GM21825 (cell line): Measurements from ENCODE around the gene WWOX.

ENCODE experiments used
- ATAC-seq: cut with Tn5 transposase; IDR thresholded peaks from one replicate; pipeline ENCODE4 v1.9.1; 2021; ENCODE audit warnings: mild to moderate bottlenecking, moderate library complexity; ENCODE audit not compliant: unreplicated experiment

Gene WWOX

DNA sequence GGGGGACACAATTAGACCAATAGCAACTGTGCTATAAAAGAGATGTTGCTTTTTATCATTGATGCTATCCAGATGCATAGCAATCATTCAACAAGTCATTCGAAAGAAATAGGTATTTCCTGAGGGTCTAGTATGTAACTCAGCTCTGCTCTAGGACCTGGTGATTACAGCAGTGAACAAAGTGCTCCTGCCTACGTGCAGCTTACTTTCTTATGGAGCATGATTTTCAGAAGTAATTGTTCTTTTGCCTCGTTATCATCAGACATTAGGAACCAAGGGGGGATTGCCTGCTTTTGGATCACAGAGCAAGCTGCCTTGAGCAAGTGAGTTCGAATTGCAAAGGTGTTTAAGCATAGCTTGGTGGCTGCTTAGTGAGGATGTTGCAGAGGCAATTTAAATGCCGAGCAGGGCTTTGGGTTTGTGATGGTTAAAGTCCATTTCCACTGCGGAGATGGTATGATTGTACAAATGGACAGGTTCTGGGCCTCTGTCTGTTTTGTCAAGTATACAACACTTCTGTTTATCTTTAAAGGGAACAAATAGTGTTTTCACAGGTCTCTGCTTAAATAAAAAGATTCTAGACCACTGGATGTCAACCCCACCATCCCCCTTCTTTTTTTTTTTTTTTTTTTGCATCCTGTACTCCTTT, 41.5 kb downstream of the WWOX start:
- no peak for ATAC-seq

DNA sequence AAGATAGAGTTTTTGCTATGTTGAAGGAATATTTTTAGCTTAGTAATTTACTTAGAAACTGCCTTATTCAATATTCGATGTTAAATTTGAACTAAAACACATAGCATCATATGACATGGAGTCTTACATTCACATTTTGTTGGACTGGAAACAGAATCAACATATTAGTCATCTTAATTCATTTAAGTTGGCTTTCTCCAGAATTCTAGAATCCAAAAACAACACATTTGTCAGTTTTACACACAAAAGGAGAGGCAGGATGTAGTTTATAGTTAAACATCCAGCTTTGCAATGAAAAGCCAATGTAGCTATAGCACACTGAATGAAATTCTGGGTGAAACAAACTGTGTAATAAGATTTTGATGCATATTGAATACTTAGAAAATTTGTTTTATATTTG, 43.3 kb downstream of the WWOX start:
- no peak for ATAC-seq

DNA sequence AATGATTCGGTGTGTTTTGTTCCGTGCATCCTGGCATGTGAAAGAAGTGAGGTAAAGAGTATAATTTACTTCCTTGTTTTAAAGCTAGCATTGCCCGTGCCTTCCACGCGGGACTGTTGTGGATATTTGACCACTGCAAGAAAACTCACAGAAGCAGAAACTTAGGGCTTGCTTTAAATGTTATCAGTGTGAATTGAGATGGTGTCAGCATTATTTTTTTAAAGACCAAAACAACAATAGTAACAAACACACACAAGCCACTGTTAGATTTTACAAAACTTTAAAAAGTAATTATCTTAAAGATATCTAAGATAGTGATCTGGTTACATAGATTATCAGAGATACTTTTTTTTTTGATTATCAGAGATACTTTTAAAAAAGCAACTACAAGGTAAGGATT, 47.4 kb downstream of the WWOX start:
- no peak for ATAC-seq

DNA sequence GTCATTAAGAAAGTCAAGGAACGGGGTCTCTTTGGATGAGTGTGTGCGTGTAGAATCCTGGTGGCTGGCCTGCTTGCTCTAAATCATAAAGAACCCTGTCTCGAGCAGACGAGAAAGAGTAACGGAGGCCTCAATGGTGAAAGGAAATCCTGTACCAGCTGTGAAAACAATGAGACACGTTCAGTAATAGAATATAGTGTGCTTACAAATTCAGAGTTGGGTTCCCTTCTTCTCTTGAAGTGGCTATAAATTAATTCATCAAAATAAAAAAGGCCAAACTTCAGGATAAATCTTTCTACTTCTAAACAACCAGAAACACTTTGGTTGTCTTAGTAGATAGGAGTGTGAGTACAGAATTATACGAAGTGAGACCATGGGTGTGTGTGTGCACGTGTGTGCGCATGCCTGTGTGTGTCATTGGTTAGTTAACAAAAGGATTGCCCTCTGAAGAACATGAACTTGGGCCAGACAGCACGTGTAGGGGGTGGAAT, 48.5 kb downstream of the WWOX start:
- ATAC-seq = no peak

DNA sequence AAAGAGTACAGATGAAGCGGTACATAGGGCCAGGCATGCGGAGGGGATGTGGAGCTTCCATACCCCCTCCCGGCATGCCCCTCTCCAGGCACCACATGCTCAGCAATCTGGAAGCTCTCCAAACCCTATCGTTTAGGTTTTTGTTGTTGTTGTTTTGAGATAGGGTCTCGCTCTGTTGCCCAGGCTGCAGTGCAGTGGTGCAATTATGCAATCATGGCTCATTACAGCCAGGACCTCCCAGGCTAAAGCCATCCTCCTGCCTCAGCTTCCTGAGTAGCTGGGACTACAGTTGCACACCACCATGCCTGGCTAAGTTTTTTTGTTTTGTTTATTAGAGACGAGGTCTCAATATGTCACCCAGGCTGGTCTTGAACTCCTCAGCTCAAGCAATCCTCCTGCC, 50.8 kb downstream of the WWOX start:
- ATAC-seq = no peak

DNA sequence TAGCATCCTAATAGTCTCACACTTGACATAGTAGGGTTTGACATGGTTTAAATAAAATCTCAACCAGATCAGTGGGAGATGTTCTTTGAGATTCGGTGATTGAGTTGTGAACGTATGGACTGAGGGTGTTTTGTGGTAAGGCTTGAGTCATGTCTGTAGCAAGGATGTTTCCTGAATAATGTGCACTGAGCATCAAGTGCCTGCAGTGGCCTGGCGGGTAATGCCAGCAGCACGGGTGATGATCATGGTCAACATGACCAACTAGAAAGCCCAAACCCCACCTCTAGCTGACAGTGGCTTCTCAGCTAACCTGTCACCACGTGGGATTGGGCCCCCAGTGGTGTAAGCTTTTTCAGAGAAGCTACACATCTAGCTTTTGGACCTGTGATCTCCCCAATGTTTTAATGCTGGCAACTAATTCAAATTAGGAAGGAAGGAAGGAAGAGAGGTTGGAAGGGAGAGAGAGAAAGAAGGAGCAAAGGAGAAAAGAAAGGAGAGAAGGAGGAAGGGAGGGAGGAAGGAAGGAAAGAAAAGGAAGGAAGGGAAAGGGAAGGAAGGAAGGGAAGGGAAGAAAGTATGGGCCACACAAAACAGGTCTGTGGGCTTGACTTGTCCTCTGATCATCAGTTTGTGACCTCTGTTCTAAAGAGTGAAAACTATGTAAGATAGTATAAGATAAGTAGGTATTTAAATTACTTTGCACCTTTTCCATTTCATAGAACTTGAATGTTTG, 55.4 kb downstream of the WWOX start:
- no peak for ATAC-seq

DNA sequence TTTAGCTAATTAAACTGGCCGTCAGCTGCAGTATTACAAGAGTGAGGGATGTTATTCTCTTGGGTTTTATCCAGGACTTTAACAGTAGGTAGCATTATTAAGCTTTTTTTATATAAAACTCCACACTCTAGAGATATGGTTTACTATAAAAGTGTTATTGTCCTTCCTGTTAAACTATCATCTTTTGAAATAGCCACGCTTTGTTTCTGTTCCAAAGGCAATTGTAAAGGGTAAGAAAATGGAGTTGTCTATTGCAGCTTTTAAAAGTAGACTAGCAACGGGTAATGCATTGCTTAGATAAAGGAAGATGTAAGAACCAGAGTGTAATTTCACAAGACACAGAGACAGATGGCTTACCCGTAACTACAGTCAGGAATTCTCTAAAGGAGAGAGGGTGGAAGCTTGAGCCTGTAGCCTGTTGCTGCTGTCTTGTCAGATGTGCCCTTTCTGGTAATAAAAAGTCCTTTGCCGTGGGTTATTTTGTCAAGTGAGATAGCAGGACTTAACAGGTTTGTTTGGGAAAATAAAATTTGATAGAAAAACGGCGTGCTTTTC, 56.4 kb downstream of the WWOX start:
- no peak for ATAC-seq

DNA sequence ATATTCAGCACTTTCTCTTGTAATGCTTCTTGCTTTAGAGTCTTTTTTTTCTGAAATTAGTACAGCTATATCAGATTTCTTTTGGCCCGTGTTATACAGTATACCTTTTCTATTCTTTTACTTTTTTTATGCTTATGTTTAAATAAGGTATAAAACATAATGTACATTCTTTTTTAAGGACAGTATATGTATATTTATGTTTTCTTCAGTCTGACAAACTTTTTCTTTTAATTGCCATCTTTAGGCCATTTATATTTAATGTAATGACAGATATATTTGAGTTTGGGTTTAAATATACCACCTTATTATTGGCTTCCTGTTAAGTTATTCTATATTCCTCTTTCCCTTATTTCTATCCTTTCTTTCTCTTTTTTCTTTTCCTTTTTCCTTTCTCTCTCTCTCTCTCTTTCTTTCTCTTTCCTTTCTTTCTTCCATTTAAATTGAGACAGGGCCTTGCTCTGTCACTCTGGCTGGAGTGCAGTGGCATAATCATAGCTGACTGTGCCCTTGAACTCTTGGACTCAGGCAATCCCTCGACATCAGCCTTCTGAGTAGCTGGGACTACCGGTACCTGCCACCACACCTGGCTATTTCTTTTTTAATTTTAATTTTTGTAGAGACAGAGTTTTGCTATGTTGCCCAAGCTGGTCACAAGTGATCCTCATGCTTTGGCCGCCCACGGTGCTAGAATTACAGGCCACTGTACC, 61.7 kb downstream of the WWOX start:
- no peak for ATAC-seq

DNA sequence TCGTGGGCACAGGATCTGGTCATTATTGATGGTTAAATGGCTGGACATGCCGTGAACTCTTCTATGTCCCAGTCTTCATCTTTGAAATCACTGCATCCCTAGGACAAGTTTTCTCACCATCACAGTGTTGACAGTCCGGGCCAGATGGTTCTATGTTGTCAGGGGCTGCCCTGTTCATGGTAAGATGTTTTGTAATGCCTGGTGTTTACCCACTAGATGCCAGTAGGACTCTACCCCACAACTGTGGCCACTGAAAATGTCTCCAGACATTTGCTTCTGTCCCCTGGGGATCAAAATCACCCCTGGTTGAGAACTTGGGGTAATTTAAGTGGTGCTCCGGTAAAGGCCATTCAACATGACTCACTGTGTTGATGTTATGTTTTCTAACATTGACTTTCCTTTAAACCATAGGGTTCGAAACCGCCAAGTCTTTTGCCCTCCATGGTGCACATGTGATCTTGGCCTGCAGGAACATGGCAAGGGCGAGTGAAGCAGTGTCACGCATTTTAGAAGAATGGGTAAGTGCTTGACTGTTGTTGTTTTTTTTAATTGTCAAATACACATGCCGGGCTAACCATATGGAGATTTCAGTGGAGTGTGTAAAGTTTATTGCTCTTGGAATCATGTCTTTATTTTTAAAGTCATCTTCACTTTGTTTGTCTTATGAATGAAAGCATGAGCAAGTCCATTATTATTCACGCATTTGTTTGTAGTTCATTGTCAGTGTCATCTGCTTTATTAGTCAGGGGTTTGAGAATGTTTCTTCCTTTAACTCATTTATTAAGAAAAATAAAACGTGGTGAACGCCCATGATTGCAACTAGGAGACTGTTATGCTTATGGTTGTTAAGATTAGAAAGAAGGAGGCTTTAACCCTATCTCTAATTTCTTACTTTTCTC, 64.6 kb downstream of the WWOX start:
- ATAC-seq = no peak

DNA sequence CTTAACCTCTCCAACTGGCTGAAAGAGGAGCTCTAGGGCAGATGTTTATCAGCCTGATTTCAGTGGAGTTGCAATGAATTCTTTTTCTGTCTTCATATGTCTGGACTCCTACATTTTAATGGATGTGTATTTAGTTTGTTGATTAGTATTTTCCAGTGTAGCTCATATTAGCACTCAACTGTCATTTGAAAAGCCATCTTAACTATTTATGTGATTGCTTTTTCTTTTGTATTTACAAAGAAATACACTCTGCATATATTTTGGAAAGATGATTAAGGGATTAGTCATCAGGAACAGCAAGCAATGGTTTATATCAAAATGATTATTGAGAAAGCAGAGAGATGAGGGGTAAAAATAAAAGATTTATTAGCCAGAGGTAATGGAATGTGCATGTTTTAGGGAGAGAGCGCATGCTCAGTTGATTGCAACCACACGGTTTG, 71.1 kb downstream of the WWOX start:
- no peak for ATAC-seq

DNA sequence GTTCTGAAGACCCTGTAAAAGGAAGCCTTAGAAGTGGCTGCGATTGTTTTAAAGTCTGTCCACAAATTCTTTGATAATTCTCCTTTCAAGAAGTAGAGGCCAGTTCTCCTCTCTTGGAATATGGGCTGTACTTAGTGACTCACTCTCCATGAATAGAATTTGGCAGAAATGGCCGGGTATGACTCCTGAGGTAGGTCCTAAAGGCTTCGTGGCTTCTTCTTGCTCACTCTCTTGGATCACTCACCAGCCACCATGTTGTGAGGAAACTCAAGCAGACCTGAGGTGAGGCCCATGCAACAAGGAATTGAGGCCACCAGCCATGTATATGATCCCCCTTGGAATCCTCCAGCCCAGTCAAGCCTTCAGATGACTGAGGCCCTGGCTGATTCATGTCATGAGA, 75.8 kb downstream of the WWOX start:
- no peak for ATAC-seq

DNA sequence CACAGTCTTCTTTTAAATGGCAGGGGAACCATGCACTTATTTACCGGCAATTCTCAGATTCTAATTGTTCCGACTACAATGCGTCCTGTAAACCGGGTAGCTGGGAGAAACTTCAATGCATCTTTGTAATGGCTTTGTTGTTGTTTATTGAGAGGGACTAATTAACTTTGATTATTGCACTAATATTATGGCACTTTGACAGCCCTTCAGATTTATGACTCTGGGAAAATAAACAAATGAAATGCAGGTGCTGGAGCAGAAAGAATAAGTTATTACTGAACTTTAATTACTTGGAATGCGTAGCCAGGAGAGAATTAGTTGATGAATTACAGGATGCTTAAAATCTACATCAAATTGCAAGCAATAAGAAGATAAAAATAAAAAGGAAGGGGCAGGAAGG, 77.0 kb downstream of the WWOX start:
- ATAC-seq = no peak

DNA sequence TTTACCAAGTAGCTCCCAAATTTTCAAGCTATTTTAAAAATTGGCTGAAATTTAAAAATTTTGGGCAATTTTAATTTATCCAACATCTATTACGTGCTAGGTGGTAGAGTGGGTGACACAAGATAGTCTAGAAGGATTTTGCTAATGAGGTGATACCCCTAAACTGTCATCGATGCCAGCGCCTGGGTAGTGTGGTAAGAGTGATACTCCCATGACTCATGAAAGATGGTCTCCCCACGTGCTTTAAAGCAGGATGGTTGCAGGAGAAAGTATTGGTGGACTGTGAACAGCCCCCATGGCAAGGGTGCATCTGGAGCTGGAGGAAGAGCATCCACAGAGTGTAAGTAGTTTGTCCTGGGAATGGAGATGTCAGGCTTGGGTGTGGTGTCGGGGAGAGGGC, 77.8 kb downstream of the WWOX start:
- no peak for ATAC-seq

DNA sequence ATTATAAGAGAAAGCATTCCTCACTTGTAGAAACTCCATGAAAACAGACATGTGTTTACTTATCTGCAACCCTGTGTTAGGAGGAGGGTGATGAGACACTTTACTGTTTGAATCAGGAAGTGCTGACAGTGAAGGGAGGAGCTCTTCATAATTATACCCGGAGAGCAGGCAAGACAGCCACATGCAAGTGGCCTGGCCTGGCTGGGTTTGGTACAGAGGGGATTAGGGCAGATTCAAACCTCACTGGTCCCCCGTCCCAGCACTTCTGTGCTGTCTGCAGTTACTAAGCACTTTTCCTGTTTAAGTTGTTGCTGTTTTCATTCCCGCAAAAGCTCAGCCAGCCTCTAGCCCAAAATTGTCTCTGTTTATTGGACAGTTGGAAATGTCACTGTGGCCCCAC, 78.5 kb downstream of the WWOX start:
- ATAC-seq = no peak

DNA sequence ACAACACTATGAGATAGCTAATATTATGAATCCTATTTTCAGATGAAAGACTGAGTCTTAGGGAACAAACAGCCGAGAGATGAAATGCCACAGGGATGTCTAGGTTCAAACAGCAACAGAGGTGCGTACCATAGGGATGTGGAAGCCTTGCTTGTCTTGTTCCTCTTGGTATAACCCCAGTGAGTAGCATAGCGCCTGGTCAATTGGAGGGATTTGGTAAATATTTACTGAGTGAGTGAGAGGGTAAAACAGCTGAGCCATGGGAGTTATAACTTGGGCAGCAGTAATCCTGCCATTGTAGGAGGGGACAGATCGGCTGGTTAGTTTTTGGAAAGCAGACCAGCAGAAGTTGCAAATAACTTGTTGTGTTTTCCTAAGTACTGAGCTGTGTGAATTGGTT, 80.2 kb downstream of the WWOX start:
- ATAC-seq = no peak

DNA sequence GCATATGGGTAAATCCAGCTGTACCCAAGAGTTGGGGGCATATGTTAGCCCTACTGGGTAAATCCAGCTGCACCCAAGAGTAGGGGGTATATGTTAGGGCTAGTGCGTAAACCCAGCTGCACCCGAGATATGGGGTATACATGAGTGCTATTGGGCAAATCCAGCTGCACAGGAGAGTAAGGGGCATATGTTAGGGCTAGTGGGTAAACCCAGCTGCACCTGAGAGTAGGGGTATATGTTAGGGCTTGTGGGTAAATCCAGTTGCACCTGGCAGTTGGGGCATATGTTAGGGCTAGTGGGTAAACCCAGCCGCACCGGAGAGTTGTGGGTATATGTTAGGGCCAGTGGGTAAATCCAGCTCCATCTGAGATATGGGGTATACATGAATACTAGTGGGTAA, 80.9 kb downstream of the WWOX start:
- ATAC-seq = no peak

DNA sequence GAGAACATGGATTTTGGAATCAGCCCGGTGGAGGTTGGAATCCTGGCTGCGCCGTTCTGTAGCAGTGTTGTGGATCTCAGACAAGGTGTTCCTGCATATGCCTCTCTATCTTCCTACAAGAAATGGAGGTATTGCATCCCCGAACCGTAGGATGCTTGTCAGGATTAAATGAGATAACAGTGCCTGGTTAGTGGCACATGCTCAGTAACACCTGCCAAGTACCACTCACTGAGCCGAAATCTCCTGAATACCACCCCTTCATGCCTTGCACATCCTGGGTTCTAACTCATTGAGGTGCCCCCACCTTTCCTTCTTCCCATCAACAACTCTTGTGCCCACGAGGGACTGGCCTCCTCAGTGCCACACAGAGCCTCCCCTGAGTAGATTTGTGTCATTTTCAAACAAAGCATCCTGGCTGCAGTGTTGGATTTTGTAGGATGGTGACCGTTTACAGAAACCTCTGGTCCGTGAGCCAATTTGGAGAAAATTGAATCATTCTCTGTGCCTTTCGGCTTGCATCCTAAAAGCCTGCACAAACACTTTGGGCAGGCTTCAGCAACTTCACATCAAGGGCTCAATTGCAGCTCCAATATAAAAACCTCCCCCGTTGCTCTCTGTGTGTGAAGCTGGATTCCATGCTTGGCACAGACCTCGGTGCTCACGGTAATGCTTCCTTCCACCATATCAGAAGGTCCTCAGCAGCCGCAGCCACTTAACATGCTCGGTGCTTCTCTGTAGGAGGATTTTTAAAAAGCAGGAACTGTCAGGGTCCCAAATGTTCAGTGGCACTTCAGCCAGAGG, 84.2 kb downstream of the WWOX start:
- ATAC-seq = no peak

DNA sequence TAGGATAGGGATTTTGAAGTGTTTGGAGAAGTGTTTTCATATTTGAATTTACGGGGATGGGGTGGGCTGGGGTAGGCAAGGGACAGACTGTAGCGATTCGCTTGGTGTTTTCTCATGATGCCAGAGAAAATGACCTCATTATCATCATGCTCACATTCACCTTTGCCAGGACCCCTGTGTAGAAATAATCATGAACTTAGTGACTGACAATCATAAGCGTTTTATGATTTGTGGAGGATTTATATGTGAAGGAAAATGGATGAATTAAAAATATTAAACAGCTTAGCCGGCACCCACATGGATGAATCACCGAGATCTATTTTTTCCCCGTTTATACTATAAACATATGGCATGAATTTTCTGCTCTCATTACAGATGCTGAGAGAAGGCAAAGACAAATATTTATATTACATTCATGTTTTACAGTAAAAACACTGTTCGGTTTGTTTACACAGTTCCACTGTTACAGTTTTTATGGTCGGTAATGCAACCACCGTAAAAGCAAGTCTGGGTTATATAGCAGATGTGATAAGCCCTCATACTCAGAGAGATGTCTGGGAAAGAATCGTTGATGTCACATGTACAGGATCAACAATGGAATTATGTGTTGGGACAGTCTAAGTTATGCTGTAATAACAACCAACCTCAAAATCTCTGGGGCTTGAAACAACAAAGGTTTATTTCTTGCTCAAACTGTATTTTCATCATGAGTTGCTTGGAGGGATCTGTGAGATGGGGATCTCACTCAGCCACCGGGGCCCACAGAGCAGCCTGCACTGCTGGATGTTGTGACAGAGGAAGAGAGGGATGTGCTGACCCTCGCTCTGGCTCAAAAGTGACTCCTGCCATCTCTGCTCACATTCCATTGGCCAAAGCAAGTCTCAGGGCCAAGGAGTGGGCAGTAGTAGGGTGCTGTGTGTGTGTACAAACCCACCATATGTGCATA, 85.1 kb downstream of the WWOX start:
- no peak for ATAC-seq

DNA sequence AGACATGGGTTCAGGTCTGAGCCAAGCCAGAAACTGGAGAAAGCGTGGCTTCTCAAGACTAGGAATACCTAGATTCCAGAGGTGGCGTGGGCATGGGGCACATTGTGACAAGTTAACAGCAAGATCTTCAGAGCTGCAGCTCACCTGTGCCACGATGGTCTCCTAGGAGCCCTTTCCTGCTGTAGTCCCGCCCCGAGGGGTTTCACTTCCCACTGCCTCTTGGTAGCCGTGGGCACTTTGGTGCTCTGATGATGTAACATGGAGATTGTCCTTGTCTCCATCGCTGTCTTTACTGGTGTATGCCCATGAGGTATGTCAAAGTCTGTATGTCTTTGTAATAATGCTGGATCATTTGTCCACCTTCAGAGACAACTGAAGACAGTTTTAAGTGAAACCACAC, 89.7 kb downstream of the WWOX start:
- no peak for ATAC-seq
